Measurements from ENCODE around the gene TACC2. TPM values are rescaled to one million over a fixed set of nuclear protein-coding genes. Genes with fewer than 3 reads are reported as not detected.

The TACC2 gene
- total and polyA plus RNA-seq, 9 of the 15 experiments (the other 6 are each of a cell fraction or from before 2014, with no cell fraction given) = under 0.01 to 0.35 (median 0.03) TPM; not detected in 6

DNA sequence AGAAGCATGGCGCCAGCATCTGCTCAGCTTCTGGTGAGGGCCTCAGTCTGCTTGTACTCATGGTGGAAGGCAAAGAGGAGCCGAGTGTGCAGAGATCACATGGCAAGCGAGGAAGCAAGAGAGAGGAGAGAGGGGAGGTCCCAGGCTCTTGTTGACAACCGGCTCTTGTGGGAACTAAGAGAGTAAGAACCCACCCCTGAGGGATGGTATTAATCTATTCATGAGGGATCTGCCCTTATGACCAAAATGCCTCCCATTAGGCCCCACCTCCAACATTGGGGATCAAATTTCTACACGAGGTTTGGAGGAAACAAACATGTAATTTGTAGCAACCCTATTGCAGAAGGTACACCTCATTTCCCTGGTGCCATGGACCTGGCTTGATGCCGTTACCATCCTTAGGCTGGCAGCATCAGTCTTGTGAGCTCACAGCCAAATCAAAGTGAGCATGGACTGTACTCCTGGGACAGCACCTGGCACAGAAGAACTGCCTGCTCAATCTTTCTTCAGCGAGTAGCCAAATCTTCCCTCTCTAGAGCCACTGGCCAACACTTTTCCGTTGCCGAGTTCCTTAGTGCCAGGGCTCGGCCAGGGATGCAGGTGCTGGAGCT is 288.7 kb downstream of the TACC2 start (continued):
- TF ChIP-seq, protein P1, sequence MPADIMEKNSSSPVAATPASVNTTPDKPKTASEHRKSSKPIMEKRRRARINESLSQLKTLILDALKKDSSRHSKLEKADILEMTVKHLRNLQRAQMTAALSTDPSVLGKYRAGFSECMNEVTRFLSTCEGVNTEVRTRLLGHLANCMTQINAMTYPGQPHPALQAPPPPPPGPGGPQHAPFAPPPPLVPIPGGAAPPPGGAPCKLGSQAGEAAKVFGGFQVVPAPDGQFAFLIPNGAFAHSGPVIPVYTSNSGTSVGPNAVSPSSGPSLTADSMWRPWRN (IDR thresholded peaks at IDR 0.05; ENCODE audit: low read depth) = no peak
- TF ChIP-seq POU5F1 (IDR thresholded peaks at IDR 0.05; ENCODE audit: borderline replicate concordance, low read depth, low read length, partially characterized antibody) (no peak), ZNF431 (CRISPR knock-in tag; IDR thresholded peaks at IDR 0.05) (no peak)
- TF ChIP-seq, protein P2, sequence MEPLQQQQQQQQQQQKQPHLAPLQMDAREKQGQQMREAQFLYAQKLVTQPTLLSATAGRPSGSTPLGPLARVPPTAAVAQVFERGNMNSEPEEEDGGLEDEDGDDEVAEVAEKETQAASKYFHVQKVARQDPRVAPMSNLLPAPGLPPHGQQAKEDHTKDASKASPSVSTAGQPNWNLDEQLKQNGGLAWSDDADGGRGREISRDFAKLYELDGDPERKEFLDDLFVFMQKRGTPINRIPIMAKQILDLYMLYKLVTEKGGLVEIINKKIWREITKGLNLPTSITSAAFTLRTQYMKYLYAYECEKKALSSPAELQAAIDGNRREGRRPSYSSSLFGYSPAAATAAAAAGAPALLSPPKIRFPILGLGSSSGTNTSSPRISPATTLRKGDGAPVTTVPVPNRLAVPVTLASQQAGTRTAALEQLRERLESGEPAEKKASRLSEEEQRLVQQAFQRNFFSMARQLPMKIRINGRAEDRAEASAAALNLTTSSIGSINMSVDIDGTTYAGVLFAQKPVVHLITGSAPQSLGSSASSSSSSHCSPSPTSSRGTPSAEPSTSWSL (CRISPR knock-in tag; IDR thresholded peaks at IDR 0.05; ENCODE audit: borderline replicate concordance) = no peak

GRCh38 chr10:122279725-122280141 is 290.8 kb downstream of the TACC2 start:
- no TSS peak for BruUV-seq (replicated peaks)
- H3K36me3 ChIP-seq (ENCODE audit: control insufficient read depth, insufficient read depth, low read length) = no peaks in the 10 kb centered on the region
- ChIA-PET POLR2A (interaction anchor here (0.6 kb wide), 1 partner anchor 216 kb away, joined by 3 read pairs; no protein-coding TSS in a partner anchor), CTCF (ENCODE audit: low intra/inter-chr PET ratio) (interaction anchor here (1.1 to 1.2 kb wide), 2 partner anchors 155 to 286 kb away, joined by 3 read pairs; no protein-coding TSS in a partner anchor)
- no peaks in the 10 kb centered on the region; a peak in 1 of 5 replicates for H3K27me3 ChIP-seq (ENCODE audit: control insufficient read depth in 2 of 2, insufficient read depth in 2 of 2, low read length in 2 of 2)
- WGBS (ENCODE audit: insufficient coverage, low coverage, missing lambda C conversion rate) = 4% methylated on average over 8 of the region's 9 CpGs
- ATAC-seq (peak; percentile 73; the same call in 2 of the 3 replicates), DNase-seq (ENCODE audit: extremely low read depth in 1 of 4, low spot score in 3 of 4) (peak; percentile 25 to 42 (median 36)), FAIRE-seq (peak; percentile 15)
- no peak overlapping the region for H3K9ac ChIP-seq (ENCODE audit: insufficient read depth in 1 of 2, low read depth in 2 of 2, low read length in 2 of 2)
- no peaks in the 10 kb centered on the region; the same call in 1 of the 2 replicates for H4K20me1 ChIP-seq (replicated peaks; ENCODE audit: control insufficient read depth, insufficient read depth, low read length)
- no peak overlapping the region for H3K4me2 ChIP-seq (ENCODE audit: insufficient read depth, low read length)
- no peak overlapping the region for H3K4me3 ChIP-seq
- H3K27ac ChIP-seq (ENCODE audit: extremely low read depth, low read depth, low read length) = no peak overlapping the region
- in situ Hi-C loops (cut with MboI) = no loop called here
- intact Hi-C loops (cut with micrococcal nuclease) = loop anchor here (5.0 kb wide), 1 partner anchor 288 kb away; no protein-coding TSS in a partner anchor
- H3K9me1 ChIP-seq (ENCODE audit: control insufficient read depth, insufficient read depth, low read length) = no peaks in the 10 kb centered on the region
- H3K79me2 ChIP-seq (ENCODE audit: control insufficient read depth, insufficient read depth, low read length) = no peaks in the 10 kb centered on the region
- H3K4me1 ChIP-seq (replicated peaks in 1 of 2; ENCODE audit: control insufficient read depth in 2 of 2, insufficient read depth in 2 of 2, low read length in 2 of 2) = no peaks in the 10 kb centered on the region
- no peaks in the 10 kb centered on the region for H3K9me3 ChIP-seq (replicated peaks; ENCODE audit: control insufficient read depth, insufficient read depth, low read depth, low read length)
- no peak overlapping the region for H2AFZ ChIP-seq (ENCODE audit: low read depth, low read length)
- TF ChIP-seq GTF2A2 (tag; IDR thresholded peaks at IDR 0.05) (no peak), SP2 (IDR thresholded peaks at IDR 0.05; ENCODE audit: extremely low read depth, low read depth, low read length, poor library complexity, severe bottlenecking) (no peak), RAD21 (CRISPR knock-in tag; conservative IDR thresholded peaks at IDR 0.05 in 1 of 2, IDR thresholded peaks at IDR 0.05 in 1 of 2) (peak in 1 of 2 experiments; percentile 64; a peak in 2 of 4 replicates), SRSF3 (IDR thresholded peaks at IDR 0.05; ENCODE audit: insufficient read depth, low read length) (no peak), SNRNP70 (optimal IDR thresholded peaks at IDR 0.05; ENCODE audit: low read depth, low read length) (no peak), ZKSCAN3 (CRISPR knock-in tag; IDR thresholded peaks at IDR 0.05) (no peak), SMC3 (conservative IDR thresholded peaks at IDR 0.05; ENCODE audit: insufficient read depth, low read depth, low read length) (0 out of 2 replicates have a peak, but pooled peaks have one; percentile 24), STAG1 (CRISPR knock-in tag; IDR thresholded peaks at IDR 0.05; ENCODE audit: borderline replicate concordance) (peak; percentile 71; the same call in 1 of the 2 replicates)
- TF ChIP-seq, protein P3, sequence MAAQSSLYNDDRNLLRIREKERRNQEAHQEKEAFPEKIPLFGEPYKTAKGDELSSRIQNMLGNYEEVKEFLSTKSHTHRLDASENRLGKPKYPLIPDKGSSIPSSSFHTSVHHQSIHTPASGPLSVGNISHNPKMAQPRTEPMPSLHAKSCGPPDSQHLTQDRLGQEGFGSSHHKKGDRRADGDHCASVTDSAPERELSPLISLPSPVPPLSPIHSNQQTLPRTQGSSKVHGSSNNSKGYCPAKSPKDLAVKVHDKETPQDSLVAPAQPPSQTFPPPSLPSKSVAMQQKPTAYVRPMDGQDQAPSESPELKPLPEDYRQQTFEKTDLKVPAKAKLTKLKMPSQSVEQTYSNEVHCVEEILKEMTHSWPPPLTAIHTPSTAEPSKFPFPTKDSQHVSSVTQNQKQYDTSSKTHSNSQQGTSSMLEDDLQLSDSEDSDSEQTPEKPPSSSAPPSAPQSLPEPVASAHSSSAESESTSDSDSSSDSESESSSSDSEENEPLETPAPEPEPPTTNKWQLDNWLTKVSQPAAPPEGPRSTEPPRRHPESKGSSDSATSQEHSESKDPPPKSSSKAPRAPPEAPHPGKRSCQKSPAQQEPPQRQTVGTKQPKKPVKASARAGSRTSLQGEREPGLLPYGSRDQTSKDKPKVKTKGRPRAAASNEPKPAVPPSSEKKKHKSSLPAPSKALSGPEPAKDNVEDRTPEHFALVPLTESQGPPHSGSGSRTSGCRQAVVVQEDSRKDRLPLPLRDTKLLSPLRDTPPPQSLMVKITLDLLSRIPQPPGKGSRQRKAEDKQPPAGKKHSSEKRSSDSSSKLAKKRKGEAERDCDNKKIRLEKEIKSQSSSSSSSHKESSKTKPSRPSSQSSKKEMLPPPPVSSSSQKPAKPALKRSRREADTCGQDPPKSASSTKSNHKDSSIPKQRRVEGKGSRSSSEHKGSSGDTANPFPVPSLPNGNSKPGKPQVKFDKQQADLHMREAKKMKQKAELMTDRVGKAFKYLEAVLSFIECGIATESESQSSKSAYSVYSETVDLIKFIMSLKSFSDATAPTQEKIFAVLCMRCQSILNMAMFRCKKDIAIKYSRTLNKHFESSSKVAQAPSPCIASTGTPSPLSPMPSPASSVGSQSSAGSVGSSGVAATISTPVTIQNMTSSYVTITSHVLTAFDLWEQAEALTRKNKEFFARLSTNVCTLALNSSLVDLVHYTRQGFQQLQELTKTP (IDR thresholded peaks at IDR 0.05; ENCODE audit: low read depth in 1 of 2, partially characterized antibody in 2 of 2) = no peak
